Small intestine (tissue), 7 donors: Measurements from ENCODE around the gene WFDC10B. TPM values are rescaled to one million over a fixed set of nuclear protein-coding genes. Genes with fewer than 3 reads are reported as not detected.
"Not testable (repeated sequence)": the region's sequence is repeated elsewhere in the genome, so short reads cannot be mapped to it uniquely, and the experiment has no call there.

ENCODE experiments used
- DNase-seq, 2 donors: peaks; one replicate each; pipeline versions ENCODE4 v3.0.0 to v3.0.0-alpha.2; 2013
- FAIRE-seq: peaks from 2 replicates; lab custom pipeline; 2012; peaks lifted over from hg19 to GRCh38; lab: Jason Lieb, UNC
- H3K27ac ChIP-seq, 3 donors: one replicate each; pipeline ENCODE4 v1.5.1; 2013; ENCODE audit warnings: low read length in 2 of 3, mild to moderate bottlenecking in 2 of 3, control low read depth in 1 of 3, inconsistent platforms in 1 of 3, low read depth in 1 of 3, moderate library complexity in 1 of 3
- H3K27me3 ChIP-seq, 3 donors: one replicate each; pipeline ENCODE4 v1.6.1; 2013; ENCODE audit warnings: low read length in 3 of 3, inconsistent platforms in 1 of 3; ENCODE audit not compliant: control insufficient read depth in 3 of 3, insufficient read depth in 3 of 3
- H3K36me3 ChIP-seq, 3 donors: one replicate each; pipeline ENCODE4 v1.6.1; 2013; ENCODE audit warnings: low read length in 3 of 3, inconsistent platforms in 1 of 3, low read depth in 1 of 3, mild to moderate bottlenecking in 1 of 3, moderate library complexity in 1 of 3; ENCODE audit not compliant: control insufficient read depth in 3 of 3, insufficient read depth in 2 of 3
- H3K4me1 ChIP-seq, 3 donors: one replicate each; pipeline ENCODE4 v1.6.1; 2013; ENCODE audit warnings: low read length in 2 of 3, inconsistent platforms in 1 of 3, low read depth in 1 of 3, mild to moderate bottlenecking in 1 of 3, moderate library complexity in 1 of 3; ENCODE audit not compliant: control insufficient read depth in 3 of 3, insufficient read depth in 2 of 3
- H3K4me3 ChIP-seq, 3 donors: one replicate each; pipeline ENCODE4 v1.5.1; 2013; ENCODE audit warnings: low read length in 3 of 3, control low read depth in 1 of 3, inconsistent platforms in 1 of 3, low read depth in 1 of 3, mild to moderate bottlenecking in 1 of 3, moderate library complexity in 1 of 3
- H3K9me3 ChIP-seq, 2 donors: one replicate each; pipeline ENCODE4 v1.6.1; 2013; ENCODE audit warnings: low read depth in 1 of 2, low read length in 1 of 2; ENCODE audit not compliant: control insufficient read depth in 2 of 2, insufficient read depth in 1 of 2
- WGBS, 3 donors: extraction: QIAGEN DNeasy Blood & Tissue Kit; methylation state at CpG; one replicate each; pipeline ENCODE4 v1.1.7; 2013; 5-methylcytosine and 5-hydroxymethylcytosine counted together
- polyA plus RNA-seq, 4 donors: library from polyadenylated mRNA; stranded (reverse) in 3 of 4; unstranded in 1 of 4; fragments of 200-250 nt in 3 of 4; fragments of 120-200 nt in 1 of 4; gene quantifications; one replicate each; pipeline versions ENCODE4 v1.2.1 to v1.2.3, GENCODE V29; 2013
- donor health status: healthy with polysubstance abuse.
- donor health status: control.
- donor health status: control.
- donor health status: Bipolar disorder and iron deficiency.
- donor health status: healthy.

Gene WFDC10B
- polyA plus RNA-seq, 4 donors, result 0.16 TPM; not detected in 3

- WGBS, 3 donors, result 10 to 23% (median 16%) methylated on average over 2 of the region's 2 CpGs
- Histone ChIP-seq H3K9me3 (peaks cover 0 to 2% of the 10 kb centered on the region in 2 donors), H3K27ac (no peak overlapping the region), H3K36me3 (no peaks in the 10 kb centered on the region), H3K4me3 (no peak overlapping the region), H3K27me3 (no peaks in the 10 kb centered on the region), H3K4me1 (no peaks in the 10 kb centered on the region)
- no peak for FAIRE-seq
- peak; percentile 8 to 14 for DNase-seq
Observed at GRCh38 chr20:45727044-45727443, 22.2 kb upstream of the WFDC10B start.

- Histone ChIP-seq H3K36me3 (no peaks in the 10 kb centered on the region), H3K4me1 (no peaks in the 10 kb centered on the region), H3K27me3 (no peaks in the 10 kb centered on the region), H3K4me3 (no peak overlapping the region), H3K27ac (no peak overlapping the region), H3K9me3 (no peaks in the 10 kb centered on the region)
- no peak for DNase-seq
- no peak for FAIRE-seq
Observed at GRCh38 chr20:45725134-45725533, 20.3 kb upstream of the WFDC10B start.

DNA sequence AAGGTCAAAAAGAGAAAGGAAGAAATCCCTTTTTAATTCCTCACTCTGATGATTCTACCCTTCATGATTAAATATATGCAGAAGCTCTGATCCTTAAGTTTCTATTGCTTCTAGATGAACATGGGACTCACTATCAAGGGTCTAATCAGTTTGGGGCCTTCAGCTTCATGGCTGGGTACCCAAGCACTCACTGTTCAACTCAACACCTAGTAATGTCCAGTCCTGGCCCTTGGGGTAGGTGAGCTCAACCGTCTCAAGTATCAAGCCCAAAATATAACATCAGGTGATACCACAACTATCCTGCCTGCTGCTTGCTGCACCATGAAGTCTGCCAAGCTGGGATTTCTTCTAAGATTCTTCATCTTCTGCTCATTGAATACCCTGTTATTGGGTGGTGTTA is 17.2 kb upstream of the WFDC10B start, which contains the start of gene SPINT4:
Gene SPINT4 (plus strand): TSS at position 301 of the 400 bp plus-strand sequence. CDS start 21 bp downstream, at position 322.
- H3K36me3 ChIP-seq, result no peaks in the 10 kb centered on the region
- no peaks in the 10 kb centered on the region for H3K4me1 ChIP-seq
- H3K27me3 ChIP-seq, result no peaks in the 10 kb centered on the region
- no peak within 1 kb of the TSS for H3K27ac ChIP-seq
- WGBS, 3 donors, result 84 to 86% (median 84%) methylated on average over 1 of the region's 1 CpG
- DNase-seq, result no peak
- no peak for FAIRE-seq
- H3K9me3 ChIP-seq, result no peaks in the 10 kb centered on the region
- no peak within 1 kb of the TSS for H3K4me3 ChIP-seq

DNA sequence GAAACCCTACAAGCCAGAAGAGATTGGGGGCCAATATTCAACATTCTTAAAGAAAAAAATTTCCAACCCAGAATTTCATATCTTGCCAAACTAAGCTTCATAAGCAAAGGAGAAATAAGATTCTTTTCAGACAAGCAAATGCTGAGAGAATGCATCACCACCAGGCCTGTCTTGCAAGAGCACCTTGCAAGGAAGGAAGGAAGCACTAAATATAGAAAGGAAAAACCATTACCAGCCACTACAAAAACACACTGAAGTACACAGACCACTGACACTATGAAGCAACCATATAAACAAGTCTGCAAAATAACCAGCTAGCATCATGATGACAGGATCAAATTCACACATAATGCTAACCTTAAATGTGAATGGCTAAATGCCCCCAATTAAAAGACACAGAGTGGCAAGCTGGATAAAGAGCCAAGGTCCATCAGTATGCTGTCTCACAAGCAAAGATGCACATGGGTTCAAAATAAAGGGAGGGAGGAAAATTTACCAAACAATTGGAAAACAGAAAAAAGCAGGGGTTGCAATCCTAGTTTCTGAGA is 11.4 kb upstream of the WFDC10B start:
- FAIRE-seq, H3K36me3 ChIP-seq, H3K4me1 ChIP-seq, H3K27ac ChIP-seq, H3K4me3 ChIP-seq, H3K27me3 ChIP-seq, DNase-seq, H3K9me3 ChIP-seq: not testable (repeated sequence)

DNA sequence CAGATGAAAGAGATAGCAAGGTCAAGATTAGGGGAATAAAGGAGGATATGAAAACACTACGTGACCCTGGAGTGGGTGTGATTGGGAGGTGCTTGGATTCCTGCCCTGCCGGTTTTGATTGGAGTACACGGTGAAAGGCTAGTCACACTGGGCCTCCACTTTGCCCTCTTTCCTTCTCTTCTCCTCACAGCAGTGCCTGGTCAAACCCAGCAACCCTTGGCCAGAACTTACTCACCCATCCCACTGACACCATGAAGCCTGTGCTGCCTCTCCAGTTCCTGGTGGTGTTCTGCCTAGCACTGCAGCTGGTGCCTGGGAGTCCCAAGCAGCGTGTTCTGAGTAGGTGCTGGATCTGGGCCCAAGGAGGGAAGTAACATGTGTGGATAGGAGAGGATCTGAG is 2.9 kb downstream of the WFDC10B start, which contains the start of gene WFDC13:
Gene WFDC13 (plus strand): TSS at position 166 of the 400 bp plus-strand sequence. CDS start 86 bp downstream, at position 252.
- Histone ChIP-seq H3K27me3 (no peaks in the 10 kb centered on the region), H3K9me3 (no peaks in the 10 kb centered on the region), H3K36me3 (no peaks in the 10 kb centered on the region), H3K4me3 (no peak within 1 kb of the TSS), H3K4me1 (peaks cover 0 to 2% (median 0%) of the 10 kb centered on the region in 3 donors), H3K27ac (no peak within 1 kb of the TSS)
- FAIRE-seq (no peak), DNase-seq (peak in 1 of 2 donors; percentile 51)
- 13 to 61% (median 40%) methylated on average over 4 of the region's 4 CpGs for WGBS, 3 donors

DNA sequence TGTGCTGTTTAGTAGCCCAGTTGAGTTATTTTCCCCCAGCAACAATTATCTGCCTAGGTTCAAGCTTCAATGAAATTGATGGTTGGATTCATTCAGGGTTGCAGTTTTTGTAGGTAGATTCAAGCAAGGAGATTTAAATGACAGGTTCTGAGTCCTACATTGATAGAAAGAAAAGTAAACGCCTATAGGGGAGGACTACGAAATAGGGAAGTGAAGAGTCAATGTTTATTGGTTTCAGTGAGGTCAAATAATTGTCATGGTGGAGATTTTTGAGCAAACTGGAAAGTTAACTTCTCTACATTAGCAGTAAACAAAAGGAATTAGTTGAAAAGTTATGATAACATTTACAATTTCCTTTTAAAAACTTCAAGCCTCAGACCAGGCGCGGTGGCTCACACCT is 3.7 kb downstream of the WFDC10B start:
- no peaks in the 10 kb centered on the region for H3K27me3 ChIP-seq
- no peak overlapping the region for H3K4me3 ChIP-seq
- H3K4me1 ChIP-seq, result peaks cover 0 to 2% (median 0%) of the 10 kb centered on the region in 3 donors
- DNase-seq, result no peak
- H3K36me3 ChIP-seq, result no peaks in the 10 kb centered on the region
- H3K27ac ChIP-seq, result no peak overlapping the region
- 54 to 62% (median 54%) methylated on average over 4 of the region's 4 CpGs for WGBS, 3 donors
- no peaks in the 10 kb centered on the region for H3K9me3 ChIP-seq
- FAIRE-seq, result no peak

DNA sequence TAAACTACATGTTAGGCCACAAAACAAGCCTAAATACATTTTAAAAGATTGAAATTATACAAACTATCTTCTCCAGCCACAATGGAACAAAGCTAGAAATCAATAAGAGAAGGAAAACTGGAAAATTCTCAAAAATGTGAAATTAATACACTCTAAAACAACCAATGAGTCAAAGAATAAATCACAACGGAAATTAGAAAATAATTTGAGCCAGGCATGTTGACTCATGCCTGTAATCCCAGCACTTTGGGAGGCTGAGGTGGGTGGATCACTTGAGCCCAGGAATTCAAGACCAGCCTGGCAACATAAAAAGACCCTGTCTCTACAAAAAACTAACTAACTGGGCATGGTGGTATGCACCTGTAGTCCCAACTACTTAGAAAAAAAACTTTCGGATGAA is 9.3 kb downstream of the WFDC10B start:
- Histone ChIP-seq H3K4me1 (no peaks in the 10 kb centered on the region), H3K27me3 (no peaks in the 10 kb centered on the region), H3K27ac (no peak overlapping the region), H3K9me3 (peaks cover 0 to 4% of the 10 kb centered on the region in 2 donors), H3K36me3 (no peaks in the 10 kb centered on the region), H3K4me3 (no peak overlapping the region)
- DNase-seq (no peak), FAIRE-seq (no peak)
- 92% methylated on average over 2 of the region's 2 CpGs for WGBS, 3 donors

- FAIRE-seq, H3K4me1 ChIP-seq, H3K4me3 ChIP-seq, H3K9me3 ChIP-seq, H3K27me3 ChIP-seq, H3K36me3 ChIP-seq, DNase-seq, H3K27ac ChIP-seq: not testable (repeated sequence)
- WGBS, 3 donors, result 79 to 88% (median 88%) methylated on average over 12 of the region's 12 CpGs
Observed at GRCh38 chr20:45693346-45693745, 11.5 kb downstream of the WFDC10B start.

DNA sequence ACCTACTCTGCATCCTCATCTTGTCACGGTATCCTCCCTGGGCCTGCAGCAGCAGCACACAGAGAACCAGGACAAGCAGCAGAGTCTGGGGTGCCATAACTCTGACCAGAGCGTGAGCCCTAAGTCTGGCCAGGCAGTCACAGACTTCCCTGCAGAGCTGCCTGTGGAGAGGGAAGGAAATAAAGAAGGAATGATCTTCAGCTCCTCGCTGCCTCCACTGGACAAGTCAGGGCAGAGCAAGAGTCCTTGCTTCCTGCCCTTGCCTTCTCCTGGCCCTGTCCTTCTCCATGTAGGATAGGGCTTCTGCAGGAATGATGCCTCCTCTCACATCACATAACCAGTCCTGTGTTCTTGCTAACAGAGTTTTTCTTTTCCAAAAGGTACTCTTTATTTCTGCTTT is 18.9 kb downstream of the WFDC10B start:
- Histone ChIP-seq H3K4me1 (no peaks in the 10 kb centered on the region), H3K27me3 (peaks cover 0 to 4% (median 0%) of the 10 kb centered on the region in 3 donors), H3K4me3 (no peak overlapping the region), H3K36me3 (no peaks in the 10 kb centered on the region), H3K27ac (no peak overlapping the region), H3K9me3 (no peaks in the 10 kb centered on the region)
- peak in 1 of 2 donors; percentile 10 for DNase-seq
- 50 to 59% (median 50%) methylated on average over 3 of the region's 3 CpGs for WGBS, 3 donors
- FAIRE-seq, result no peak
